CD4-positive, alpha-beta T cell treated with Interferon alpha-2 for 1 hour (primary cell): Measurements from ENCODE around the gene LRP3.
"Not testable (repeated sequence)": the region's sequence is repeated elsewhere in the genome, so short reads cannot be mapped to it uniquely, and the experiment has no call there.

Experiments
- DNase-seq, 2 donors: peaks; one replicate each; pipeline ENCODE4 v3.0.0-alpha.2; 2020 to 2022

LRP3 gene

GRCh38 chr19:33220735-33221134 is 26.6 kb downstream of the LRP3 start:
- no peak for DNase-seq

DNA sequence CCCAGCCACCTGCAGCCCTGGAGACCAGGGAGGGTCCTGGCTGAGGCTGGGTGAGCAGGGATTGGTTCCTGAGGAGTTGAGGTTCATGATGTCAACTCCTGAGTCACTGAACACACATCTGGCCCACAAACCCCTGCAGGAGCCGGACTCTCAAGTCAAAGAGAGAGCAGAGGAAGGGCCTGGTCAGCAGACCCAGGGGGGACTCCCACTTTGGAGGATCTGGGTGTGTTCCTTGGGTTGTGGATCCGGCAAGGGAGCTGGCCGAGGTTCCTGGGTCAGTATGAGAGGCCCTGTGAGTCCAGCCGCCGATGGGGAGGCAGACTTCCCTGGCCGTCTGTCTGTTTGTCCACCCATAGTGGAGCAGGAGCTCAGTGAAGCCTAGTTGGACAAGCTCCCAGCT is 27.5 kb downstream of the LRP3 start:
- no peak for DNase-seq

DNA sequence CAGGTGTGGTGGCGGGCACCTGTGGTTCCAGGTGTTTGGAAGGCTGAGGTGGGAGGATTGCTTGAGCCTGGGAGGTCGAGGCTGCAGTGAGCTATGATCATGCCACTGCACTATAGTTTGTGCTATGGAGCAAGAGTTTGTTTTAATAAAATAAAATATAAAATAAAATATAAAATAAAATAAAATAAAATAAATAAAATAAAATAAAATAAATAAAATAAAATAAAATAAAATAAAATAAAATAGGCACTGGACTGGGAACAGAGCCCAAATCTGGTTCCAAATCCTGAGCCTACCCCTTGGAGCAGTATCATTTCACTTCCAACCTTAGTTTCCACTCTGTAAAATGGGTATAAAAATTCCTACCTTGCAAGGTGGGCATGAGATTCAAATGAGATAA is 28.1 kb downstream of the LRP3 start:
- not testable (repeated sequence) for DNase-seq

GRCh38 chr19:33224694-33225457 is 30.7 kb downstream of the LRP3 start:
- no peak for DNase-seq

DNA sequence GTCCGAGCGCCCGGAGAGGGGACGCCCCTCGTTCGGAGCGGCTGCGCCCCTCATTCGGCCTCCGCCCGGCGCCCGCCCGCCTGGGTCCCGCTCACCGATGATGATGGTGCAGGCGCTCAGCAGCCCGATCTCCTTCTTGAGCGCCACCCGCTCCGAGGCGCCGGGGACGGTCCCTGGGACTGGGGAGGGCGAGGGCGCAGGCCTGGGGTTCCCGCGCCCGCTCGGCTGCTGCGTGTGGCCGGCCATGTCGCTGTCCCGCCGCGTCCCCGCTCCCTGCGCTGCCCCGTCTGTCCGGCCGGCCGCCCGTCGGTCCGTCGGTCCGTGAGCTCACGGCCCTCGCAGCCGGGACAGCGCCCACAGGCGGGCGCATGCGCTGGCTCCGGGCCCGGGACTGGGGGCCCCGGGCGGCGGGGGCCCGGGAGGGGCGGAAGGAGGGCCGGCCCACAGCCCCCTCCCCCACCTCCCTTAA is 31.4 kb downstream of the LRP3 start, which contains the start of gene SLC7A10:
Gene SLC7A10, minus strand, starts transcription at position 393 of the 469 bp plus-strand sequence. Its CDS starts 147 bp downstream, at position 246.
- no peak for DNase-seq

- peak in 1 of 2 donors; percentile 10 for DNase-seq
These were observed 32.6 kb downstream of the LRP3 start for GRCh38 chr19:33226550-33227241.

GRCh38 chr19:33227242-33227650 is 33.1 kb downstream of the LRP3 start:
- no peak for DNase-seq

- DNase-seq: no peak
These were observed 33.9 kb downstream of the LRP3 start for GRCh38 chr19:33227870-33228599.

DNA sequence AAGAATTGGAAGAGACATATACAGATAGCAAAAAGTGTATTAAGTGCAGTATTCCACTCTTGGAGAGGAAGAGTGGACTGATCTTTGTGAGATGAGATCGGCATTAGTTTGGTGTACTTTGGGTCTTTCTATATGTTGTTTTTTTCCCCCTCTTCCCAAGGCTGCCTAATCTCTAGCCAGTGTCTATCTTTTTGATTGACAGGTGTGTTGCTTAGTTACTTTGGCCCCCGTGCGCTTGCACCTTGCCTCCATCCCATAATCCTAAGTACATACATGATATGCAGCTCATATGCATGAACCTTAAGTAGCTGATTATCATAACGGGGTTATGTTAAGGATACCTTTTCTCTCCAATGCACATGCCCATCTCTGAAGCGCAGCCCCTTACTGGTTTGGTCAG is 35.8 kb downstream of the LRP3 start:
- no peak for DNase-seq

- DNase-seq: no peak
These were observed 37.4 kb downstream of the LRP3 start for GRCh38 chr19:33231511-33231910.

DNA sequence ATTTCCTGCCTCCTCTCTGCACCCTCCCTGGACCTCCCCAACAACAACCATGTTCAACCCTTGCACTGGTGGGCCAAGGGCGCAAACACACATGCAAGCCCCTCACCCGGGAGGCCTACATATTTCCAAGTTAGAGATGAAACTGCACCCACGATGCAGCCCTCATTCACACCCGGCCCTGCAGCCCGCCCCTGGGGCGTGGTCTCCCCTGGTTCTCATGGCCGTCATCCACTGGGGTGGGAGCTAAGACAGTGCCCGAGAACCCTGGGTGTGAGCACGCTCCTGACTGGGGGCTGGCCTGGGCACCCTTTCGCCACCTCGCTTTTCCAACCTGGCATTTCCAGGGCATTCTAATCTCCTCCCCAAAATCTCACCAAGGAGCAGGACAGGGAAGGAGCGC is 38.5 kb downstream of the LRP3 start:
- DNase-seq: no peak

DNA sequence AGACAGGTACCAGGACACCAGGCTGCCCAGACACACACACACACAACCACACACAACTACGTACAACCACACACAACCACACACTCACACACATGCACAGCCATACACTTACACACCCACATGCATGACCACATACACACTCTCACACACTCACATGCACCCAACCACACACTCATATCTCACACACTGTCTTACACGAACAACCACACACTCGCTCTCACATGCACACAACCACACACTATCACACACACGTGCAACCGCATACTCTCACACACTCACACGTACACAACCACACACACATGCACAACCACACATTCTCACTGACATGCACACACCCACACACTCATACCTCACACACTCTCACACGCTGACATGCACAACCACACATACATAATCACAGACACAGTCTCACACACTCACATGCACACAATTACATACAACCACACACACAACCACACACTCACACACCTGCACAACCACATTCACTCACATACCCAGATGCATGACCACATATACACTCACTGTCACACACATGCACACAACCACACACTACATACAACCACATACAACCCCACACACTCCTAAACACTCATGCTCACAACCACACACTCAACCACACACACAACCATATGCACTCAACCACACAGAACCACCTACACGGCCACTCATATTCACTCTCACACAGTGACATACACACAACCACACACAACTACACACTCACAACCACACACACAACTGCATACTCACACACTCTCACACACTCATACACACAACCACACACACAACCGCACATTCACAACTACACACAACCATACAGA is 39.1 kb downstream of the LRP3 start:
- DNase-seq: no peak

DNA sequence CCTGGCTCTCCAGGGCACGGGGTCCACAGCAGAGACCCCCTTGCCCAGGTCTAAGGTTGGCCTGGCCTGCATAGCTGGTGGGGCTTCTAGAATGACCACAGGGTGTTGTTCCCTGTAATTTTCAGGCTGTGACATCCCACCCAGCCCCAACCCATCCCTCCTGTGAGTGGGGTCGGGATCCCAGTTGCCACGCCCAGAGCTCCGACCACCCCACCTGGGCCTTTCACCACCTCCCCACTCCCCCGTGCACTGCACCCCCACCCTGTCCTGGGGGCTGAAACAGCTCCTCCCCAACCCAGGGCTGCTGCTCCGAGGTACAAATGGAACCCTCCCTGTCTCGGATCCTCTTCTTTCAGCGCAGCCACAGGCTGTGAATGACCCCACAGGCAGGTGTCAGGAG is 40.0 kb downstream of the LRP3 start:
- no peak for DNase-seq

DNA sequence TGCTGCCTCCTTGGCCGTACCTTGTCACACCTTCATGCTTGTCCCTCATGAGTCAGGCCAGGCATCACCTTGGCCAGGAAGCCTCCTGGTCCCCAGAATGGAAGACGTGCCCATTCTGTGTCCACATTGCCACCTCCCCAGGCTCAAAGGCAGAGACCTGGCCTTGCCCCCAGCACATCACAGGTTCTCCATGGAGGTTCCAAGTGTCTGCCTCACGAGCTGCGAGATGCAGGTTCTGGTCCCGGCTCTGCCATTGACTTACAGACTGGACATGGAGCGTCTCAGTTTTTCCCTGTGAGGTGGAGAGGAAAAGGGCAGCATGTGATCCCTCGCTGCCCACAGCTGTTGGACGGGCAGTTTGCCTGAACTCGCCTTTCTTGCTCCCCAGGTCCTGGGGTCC is 40.6 kb downstream of the LRP3 start:
- DNase-seq: no peak

DNA sequence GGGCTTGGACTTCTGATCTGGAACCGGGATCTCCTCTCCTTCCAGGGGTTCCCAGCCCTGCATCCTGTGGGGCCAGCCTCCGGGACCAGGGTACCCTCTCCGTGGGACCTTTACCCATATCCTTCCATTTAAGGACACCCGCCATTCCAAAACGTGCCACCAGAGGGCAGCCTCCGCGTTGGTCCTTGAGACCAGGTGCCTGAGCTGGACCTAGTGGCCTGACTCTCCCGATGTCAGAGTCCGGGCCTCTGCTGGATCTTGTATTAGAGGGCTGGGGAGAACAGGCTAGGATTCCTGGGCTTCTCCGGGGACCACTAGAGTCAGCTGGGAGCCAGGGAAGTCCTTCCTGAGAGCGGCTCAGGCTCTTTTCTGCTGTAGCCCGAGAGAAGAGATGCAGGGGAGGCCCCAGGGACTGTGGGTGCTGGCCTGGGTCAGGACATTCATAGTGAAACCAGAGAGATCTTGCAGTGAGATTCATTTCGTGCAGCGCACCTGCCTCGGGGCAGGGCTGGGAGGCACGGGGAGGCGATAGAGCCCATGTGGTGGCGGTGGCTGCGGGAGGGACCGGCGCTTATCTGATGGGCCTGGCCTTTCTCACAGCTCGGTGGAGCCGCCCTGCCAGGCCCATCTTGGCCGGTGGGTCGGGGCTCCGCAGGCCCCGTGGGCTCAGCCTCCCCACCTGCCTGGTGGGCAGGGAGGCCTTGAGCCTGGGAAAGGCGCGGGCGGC is 41.3 kb downstream of the LRP3 start:
- DNase-seq: peak; percentile 66 to 79

DNA sequence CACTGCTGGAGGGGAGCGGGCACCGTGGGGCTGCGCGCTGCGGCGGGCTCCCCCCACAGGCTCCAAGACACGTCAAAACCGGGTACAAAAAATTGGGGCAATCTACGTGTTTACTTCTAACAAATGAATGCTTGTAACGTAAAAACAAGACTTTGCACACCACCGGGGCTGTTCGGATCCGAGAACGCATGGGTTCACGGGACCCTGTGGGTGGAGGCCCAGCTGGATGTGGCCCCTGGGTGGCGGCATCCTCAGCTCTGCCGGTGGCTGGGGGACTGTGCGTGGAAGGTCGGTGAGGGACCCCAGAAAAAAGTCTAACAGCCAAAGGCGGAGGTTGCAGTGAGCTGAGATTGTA is 41.8 kb downstream of the LRP3 start:
- DNase-seq: peak in 1 of 2 donors; percentile 18

GRCh38 chr19:33236696-33237390 is 42.7 kb downstream of the LRP3 start:
- no peak for DNase-seq

DNA sequence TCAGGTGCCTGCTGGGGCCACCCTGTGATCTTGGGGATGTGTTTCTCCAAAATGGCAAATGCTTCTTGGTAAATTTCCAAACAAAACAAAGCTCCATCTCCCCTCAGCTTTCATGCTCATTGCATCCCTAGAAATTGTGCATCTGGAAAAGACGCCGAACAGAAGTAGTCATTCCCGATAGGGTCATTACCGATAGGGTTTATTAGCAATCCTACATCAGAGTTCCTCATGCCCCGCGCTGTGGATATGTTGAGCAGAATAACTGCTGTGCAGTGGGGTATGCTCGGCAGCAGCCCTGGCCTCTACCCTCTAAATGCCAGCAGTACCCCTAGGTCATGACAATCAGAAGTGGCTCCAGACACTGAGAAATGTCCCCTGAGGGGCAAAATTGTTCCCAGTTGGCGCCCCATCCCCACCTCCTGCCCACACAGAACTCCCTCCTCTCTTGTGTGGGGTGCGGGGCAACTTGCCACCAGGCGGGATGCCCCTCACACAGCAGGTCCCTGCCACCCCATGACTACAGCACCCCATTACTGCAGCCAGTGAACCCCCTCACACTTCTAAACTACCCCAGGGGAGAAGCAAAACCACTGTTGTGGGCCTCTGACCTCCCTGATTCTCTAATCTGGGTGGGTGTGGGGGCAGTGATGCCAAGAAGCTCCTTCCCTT is 44.5 kb downstream of the LRP3 start:
- DNase-seq: no peak

DNA sequence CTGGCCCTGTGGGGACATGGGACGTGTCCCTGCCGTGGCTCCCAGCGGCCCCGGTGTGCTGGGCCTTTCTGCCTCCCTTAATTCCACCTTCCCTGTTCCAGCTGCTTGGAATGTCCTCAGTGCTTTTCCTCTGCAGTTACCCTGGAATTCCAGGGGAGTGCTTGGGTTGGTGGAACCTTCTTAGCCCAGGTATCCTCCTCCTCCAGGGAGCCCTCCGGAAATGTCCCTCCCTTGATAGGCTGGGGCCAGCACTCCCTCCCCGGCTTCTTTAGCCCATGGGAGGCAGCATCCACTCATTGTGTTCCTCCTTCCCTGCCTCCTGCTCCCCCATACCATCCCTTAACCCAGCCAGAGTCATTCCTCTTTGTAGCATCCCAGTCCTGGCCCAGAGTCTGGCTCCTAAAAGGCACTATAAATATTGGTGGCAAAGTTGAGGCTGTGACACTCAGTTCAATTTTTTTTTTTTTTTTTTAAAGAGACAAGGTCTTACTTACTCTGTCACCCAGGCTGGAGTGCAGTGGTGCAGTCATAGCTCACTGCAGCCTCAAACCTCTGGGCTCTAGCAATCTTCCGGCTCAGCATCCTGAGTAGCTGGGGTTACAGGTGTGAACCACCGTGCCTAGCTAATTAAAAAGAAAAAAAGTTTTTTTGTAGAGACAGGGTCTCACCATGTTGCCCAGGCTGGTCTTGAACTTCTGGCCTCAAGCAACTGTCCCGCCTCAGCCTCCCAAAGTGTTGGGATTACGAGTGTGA is 45.3 kb downstream of the LRP3 start:
- DNase-seq: peak in 1 of 2 donors; percentile 28

- DNase-seq: no peak
These were observed 46.1 kb downstream of the LRP3 start for GRCh38 chr19:33240181-33240771.
